PC-9 (cell line): ENCODE data around the gene EEA1. TPM values are rescaled to one million over a fixed set of nuclear protein-coding genes. Genes with fewer than 3 reads are reported as not detected.

ENCODE experiments used
- BruUV-seq: library from RNA; stranded (reverse); fragments of 400-500 nt; replicated peaks from 2 replicates; lab custom pipeline; 2021; lab: Mats Ljungman, UMichigan
- CTCF ChIA-PET: fragments of 300-600 bp; sonication (Branson Sonifier 250); formaldehyde crosslinking; loops from one replicate; lab custom pipeline; 2022; ENCODE audit warnings: antibody characterized with exemption; lab: Charles Lee
- POLR2A ChIA-PET: fragments of 300-600 bp; sonication (Branson Sonifier 250); formaldehyde crosslinking; loops from one replicate; lab custom pipeline; 2022; ENCODE audit warnings: antibody characterized with exemption; ENCODE audit not compliant: unreplicated experiment; lab: Charles Lee
- DNase-seq, 2 experiments: peaks; one replicate each; pipeline versions ENCODE4 v3.0.0 to v3.0.0-alpha.2; 2015 to 2022; ENCODE audit warnings: mixed read lengths in 1 of 2
- H2AFZ ChIP-seq: fragments of 200-600 bp; sonication (generic); 2 replicates; pipeline ENCODE4 v1.8.1; 2017; ENCODE audit warnings: antibody characterized with exemption
- H3F3A ChIP-seq: fragments of 200-600 bp; sonication (generic); 2 replicates; pipeline ENCODE4 v1.8.1; 2017; ENCODE audit warnings: antibody characterized with exemption, mild to moderate bottlenecking, low read depth; ENCODE audit not compliant: insufficient read depth
- H3K27ac ChIP-seq: fragments of 200-600 bp; sonication (generic); 2 replicates; pipeline ENCODE4 v1.6.1; 2016; ENCODE audit warnings: mixed run types
- H3K27me3 ChIP-seq: fragments of 200-600 bp; sonication (generic); 2 replicates; pipeline ENCODE4 v1.6.1; 2016; ENCODE audit warnings: low read depth, mixed run types; ENCODE audit not compliant: insufficient read depth
- H3K36me3 ChIP-seq: fragments of 200-600 bp; sonication (generic); 2 replicates; pipeline ENCODE4 v1.6.1; 2016; ENCODE audit warnings: low read depth, mixed run types
- H3K4me1 ChIP-seq: fragments of 200-600 bp; sonication (generic); replicated peaks from 2 replicates; pipeline ENCODE4 v1.6.1; 2016; ENCODE audit warnings: mixed run types; ENCODE audit not compliant: insufficient read depth
- H3K4me2 ChIP-seq: fragments of 200-600 bp; sonication (generic); 2 replicates; pipeline ENCODE4 v1.6.1; 2017; ENCODE audit warnings: mixed run types
- H3K4me3 ChIP-seq: fragments of 200-600 bp; sonication (generic); 2 replicates; pipeline ENCODE4 v1.6.1; 2016; ENCODE audit warnings: mixed run types
- H3K79me2 ChIP-seq: fragments of 200-600 bp; sonication (generic); 2 replicates; pipeline ENCODE4 v1.6.1; 2017; ENCODE audit warnings: low read depth, mixed run types
- H3K9me2 ChIP-seq: fragments of 200-600 bp; sonication (generic); 2 replicates; pipeline ENCODE4 v1.8.1; 2017; ENCODE audit warnings: mild to moderate bottlenecking; ENCODE audit not compliant: insufficient read depth
- H3K9me3 ChIP-seq: fragments of 200-600 bp; sonication (generic); 2 replicates; pipeline ENCODE4 v1.8.1; 2016; ENCODE audit warnings: low read depth; ENCODE audit not compliant: insufficient read depth
- H4K20me1 ChIP-seq: fragments of 200-600 bp; sonication (generic); 2 replicates; pipeline ENCODE4 v1.8.1; 2017; ENCODE audit not compliant: insufficient read depth
- CTCF ChIP-seq: fragments of 200-600 bp; sonication (generic); conservative IDR thresholded peaks from 2 replicates; pipeline ENCODE4 v1.6.1; 2017; ENCODE audit warnings: mixed run types, antibody characterized with exemption, mild to moderate bottlenecking, moderate library complexity
- EZH2 ChIP-seq: fragments of 200-600 bp; sonication (generic); IDR thresholded peaks from 2 replicates; pipeline ENCODE4 v1.8.0; 2017; ENCODE audit warnings: antibody characterized with exemption, low read depth
- intact Hi-C: fragments of 100-400 bp; cut with micrococcal nuclease; formaldehyde crosslinking; loops from one replicate; pipeline ENCODE4 v1.10.0; 2022; ENCODE audit not compliant: unreplicated experiment
- total RNA-seq: library from RNA; stranded (reverse); gene quantifications from 2 replicates; pipeline ENCODE4 v1.2.3, GENCODE V29; 2021

EEA1 gene
- total RNA-seq, 1 experiment from 2014 or later, result 15.7 TPM

- Histone ChIP-seq H2AFZ (no peak overlapping the region), H3K9me3 (no peaks in the 10 kb centered on the region; the same call in 1 of the 2 replicates), H3F3A (no peaks in the 10 kb centered on the region), H3K4me1 (no peaks in the 10 kb centered on the region), H3K79me2 (0 out of 2 replicates have a peak, but pooled peaks cover 5% of the 10 kb centered on the region), H3K27me3 (no peaks in the 10 kb centered on the region), H4K20me1 (no peaks in the 10 kb centered on the region), H3K36me3 (no peaks in the 10 kb centered on the region), H3K4me3 (no peak overlapping the region), H3K9me2 (no peaks in the 10 kb centered on the region), H3K27ac (no peak overlapping the region), H3K4me2 (no peak overlapping the region)
- ChIA-PET CTCF (no interaction called here), POLR2A (no interaction called here)
- DNase-seq, result no peak
- intact Hi-C loops, result no loop called here
- no TSS peak for BruUV-seq
- TF ChIP-seq CTCF (no peak), EZH2 (no peak)
Measured at GRCh38 chr12:92915365-92915764, 13.7 kb downstream of the EEA1 start.

DNA sequence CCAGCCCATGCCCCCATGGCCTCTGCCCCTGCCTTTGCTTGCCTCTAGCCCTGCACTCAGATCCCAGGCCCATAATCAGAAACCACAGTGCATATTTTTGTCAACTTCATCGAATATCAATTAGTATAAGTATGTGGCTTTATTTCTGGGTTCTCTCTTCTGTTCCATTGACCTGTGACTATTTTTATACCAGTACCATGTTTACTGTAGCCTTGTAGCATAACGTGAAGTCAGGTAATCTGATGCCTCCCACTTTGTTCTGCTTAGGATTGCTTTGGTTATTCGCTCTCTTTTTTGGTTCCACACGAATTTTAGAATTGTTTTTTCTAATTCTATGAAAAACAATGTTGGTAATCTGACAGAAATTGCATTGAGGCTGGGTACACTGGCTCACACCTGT lies 14.9 kb downstream of the EEA1 start:
- H3K4me3 ChIP-seq, result no peak overlapping the region
- no peaks in the 10 kb centered on the region for H3K4me1 ChIP-seq
- no peak overlapping the region for H2AFZ ChIP-seq
- H3K27me3 ChIP-seq, result no peaks in the 10 kb centered on the region
- H3F3A ChIP-seq, result no peaks in the 10 kb centered on the region
- no peaks in the 10 kb centered on the region for H3K36me3 ChIP-seq
- peaks cover under 1% of the 10 kb centered on the region; the same call in 1 of the 2 replicates for H3K9me3 ChIP-seq
- peaks cover 13% of the 10 kb centered on the region; the same call in 1 of the 2 replicates for H3K79me2 ChIP-seq
- no peaks in the 10 kb centered on the region for H3K9me2 ChIP-seq
- no peak overlapping the region for H3K27ac ChIP-seq
- H3K4me2 ChIP-seq, result no peak overlapping the region
- intact Hi-C loops, result no loop called here
- ChIA-PET CTCF (interaction anchor here (0.6 kb wide), 1 partner anchor 202 kb away, joined by 3 read pairs; no protein-coding TSS in a partner anchor), POLR2A (no interaction called here)
- no peak for DNase-seq
- TF ChIP-seq EZH2, result no peak
- TF ChIP-seq CTCF, result no peak
- H4K20me1 ChIP-seq, result no peaks in the 10 kb centered on the region
- no TSS peak for BruUV-seq

DNA sequence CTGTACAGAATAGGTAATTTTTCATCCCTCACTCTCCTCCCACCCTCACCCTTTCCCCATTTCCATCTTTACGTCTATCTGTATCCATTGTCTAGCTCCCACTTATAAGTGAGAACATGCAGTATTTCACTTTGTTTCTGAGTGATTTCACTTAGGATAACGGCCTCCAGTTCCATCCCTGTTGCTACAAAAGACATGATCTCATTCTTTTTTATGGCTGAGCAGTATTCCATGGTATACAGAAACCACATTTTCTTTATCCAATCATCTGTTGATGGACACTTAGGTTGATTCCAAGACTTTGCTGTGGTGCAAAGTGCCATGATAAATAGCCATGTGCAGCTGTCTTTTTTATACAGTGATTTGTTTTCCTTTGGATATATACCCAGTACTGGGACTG lies 16.4 kb downstream of the EEA1 start:
- no peak overlapping the region for H3K27ac ChIP-seq
- no peaks in the 10 kb centered on the region for H3K9me2 ChIP-seq
- no peak overlapping the region for H2AFZ ChIP-seq
- H3K9me3 ChIP-seq, result peaks cover 5% of the 10 kb centered on the region; the same call in 1 of the 2 replicates
- POLR2A ChIA-PET, result no interaction called here
- intact Hi-C loops, result no loop called here
- no peak for TF ChIP-seq CTCF
- TF ChIP-seq EZH2, result no peak
- H3K4me1 ChIP-seq, result no peaks in the 10 kb centered on the region
- H3K27me3 ChIP-seq, result no peaks in the 10 kb centered on the region
- CTCF ChIA-PET, result no interaction called here
- no peak for DNase-seq
- no peaks in the 10 kb centered on the region for H4K20me1 ChIP-seq
- H3F3A ChIP-seq, result no peaks in the 10 kb centered on the region
- H3K36me3 ChIP-seq, result no peaks in the 10 kb centered on the region
- peaks cover 16% of the 10 kb centered on the region; the same call in 1 of the 2 replicates for H3K79me2 ChIP-seq
- no peak overlapping the region for H3K4me2 ChIP-seq
- H3K4me3 ChIP-seq, result no peak overlapping the region
- no TSS peak for BruUV-seq
